KG1 (cell line): Measurements from ENCODE around the gene TMSB4X.
"Not testable (repeated sequence)": the region's sequence is repeated elsewhere in the genome, so short reads cannot be mapped to it uniquely, and the experiment has no call there.

Source experiments
- DNase-seq: peaks from one replicate; lab custom pipeline; 2025; lab: John Stamatoyannopoulos, UW

TMSB4X gene

DNA sequence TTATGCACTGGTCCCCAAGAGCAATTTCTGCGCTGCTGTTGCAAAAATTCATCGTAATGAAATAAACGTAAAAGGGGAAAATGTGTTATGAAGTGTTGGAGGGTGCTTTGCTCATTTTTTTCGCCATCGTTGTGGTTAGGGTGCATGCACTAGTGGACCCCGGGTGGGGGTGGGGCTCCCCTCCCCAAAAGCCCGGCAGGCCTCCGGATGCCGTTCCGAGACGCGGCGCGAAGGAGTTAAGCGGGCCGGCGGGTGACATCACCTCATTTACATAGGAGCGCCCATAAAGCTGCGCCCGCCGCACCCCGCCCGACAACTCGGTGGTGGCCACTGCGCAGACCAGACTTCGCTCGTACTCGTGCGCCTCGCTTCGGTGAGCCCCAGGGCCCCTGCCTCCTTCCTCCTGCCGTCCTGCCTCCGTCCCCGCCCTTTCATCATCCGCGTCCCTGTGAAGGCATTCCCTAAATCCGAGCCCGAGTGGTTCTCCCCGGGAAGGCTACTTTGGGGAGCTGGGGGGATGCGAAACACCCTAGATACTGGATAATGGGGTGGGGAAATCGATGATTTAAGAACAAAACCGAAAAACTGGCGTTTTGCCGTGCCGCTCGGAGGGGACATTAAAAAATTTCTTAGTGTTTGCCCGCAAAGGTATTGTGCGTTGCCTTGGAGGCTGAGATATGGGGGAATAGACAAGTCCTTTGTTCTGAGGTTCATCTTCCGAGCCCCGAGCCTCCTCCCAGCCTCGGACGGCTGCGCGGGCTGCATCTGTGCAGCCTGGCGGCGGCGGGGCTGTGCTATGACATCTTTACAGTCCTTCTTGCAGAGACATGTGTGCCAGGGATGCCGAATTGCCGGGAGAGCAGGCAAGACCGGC lies at the start of gene TMSB4X:
TMSB4X (plus strand) TSS at position 315 of the 874 bp plus-strand sequence.
- DNase-seq, result peak; percentile 4

DNA sequence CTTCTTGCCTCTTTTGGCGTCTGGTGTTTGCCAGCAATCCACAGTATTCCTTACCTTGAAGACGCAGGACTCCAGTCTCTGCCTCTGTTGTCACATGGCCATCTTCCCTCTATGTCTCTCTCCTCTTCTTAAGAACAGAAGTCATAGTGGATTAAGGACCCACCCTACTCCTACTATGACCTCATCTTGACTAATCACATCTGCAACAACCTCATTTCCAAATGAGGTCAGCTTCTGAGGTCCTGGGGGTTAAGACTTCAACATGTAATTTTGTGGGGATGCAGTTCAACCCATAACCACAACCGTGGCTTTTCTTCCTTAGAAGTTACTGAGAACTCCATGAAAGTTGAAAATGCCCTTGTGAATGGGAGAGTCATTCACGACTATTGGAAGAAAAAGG lies 45.2 kb upstream of the TMSB4X start:
- no peak for DNase-seq

DNA sequence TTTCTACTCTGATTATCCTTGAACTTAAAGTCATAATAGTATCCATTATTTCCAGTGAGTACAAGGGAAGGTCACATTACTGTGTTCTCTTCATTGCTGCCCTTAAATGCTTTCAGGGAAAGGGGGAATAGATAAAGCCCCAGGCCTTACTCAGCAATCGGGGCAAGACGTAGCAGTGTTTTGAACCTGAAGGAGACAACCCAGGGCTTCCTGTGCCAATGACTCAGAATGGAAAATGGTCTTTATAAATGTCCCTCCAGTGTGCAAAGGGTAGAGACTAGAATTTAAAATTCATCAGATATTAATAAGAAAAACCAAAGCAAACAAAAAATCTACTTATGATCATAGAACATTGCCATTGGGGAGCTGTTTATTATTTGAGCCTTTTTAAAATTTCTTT lies 44.8 kb upstream of the TMSB4X start:
- no peak for DNase-seq

DNA sequence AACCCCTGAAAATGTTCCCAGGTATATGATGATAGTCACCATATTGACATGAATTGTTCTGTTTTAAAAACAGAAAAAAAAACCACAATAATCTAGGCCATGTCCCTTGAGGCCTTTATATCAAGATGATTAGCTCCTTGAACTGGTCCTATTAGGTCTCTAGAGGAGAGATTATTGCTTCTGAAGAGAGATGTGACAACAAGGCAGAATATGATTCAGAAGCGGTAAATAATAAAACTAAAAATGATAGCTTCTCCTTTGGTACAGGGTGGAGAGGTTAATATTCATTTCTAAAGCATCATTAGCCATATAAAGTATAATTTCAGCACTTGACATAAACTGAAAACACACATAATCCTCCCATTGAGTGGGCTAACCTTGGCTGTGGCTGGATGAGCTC lies 42.7 kb upstream of the TMSB4X start:
- DNase-seq, result no peak

DNA sequence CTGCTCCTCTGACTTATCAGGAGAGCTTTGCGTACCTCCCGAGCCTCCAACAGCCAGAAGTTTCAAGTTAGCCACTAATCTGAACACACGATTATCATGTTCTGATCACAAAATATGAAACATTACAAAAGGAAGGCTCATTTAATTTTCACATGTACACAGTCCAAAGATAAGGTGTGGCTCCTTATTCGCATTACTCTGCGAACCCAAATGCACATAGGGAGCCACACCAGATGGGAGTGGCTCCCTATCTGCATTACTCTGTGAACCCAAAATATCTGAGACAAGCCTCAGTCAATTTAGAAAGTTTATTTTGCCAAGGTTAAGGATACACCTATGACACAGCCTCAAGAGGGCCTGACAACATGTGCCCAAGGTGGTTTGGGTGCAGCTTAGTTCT lies 40.1 kb upstream of the TMSB4X start:
- no peak for DNase-seq

DNA sequence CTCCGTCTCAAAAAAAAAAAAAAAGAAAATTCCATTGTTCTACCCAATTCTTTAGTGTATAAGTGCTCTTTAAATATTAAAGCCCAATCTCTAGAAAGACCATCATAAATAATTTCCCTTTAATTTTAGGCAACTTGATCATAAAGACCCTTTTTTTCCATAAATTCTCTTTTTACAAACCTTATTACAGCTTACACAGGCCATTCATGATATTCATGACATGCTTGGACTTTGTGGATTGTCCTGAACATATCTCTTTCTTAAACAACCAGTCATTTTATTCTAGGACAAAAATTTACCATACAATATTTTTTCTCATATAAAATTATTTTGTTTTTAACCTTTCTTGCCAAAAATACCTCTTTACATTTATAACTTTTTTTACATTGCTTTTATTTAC lies 38.0 kb upstream of the TMSB4X start:
- no peak for DNase-seq

DNA sequence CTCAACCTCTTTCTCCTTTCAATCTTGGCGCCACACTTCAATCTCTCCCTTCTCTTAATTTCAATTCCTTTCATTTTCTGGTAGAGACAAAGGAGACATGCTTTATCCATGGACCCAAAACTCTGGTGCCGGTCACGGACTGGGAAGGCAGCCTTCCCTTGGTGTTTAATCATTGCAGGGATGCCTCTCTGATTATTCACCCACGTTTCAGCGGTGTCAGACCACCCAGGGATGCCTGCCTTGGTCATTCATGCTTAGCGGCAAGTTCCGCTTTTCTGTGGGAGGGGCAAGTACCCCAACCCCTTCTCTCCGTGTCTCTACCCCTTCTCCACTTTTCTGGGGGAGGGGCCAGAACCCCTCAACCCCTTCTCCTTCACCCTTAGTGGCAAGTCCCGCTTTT lies 34.4 kb upstream of the TMSB4X start:
- not testable (repeated sequence) for DNase-seq

DNA sequence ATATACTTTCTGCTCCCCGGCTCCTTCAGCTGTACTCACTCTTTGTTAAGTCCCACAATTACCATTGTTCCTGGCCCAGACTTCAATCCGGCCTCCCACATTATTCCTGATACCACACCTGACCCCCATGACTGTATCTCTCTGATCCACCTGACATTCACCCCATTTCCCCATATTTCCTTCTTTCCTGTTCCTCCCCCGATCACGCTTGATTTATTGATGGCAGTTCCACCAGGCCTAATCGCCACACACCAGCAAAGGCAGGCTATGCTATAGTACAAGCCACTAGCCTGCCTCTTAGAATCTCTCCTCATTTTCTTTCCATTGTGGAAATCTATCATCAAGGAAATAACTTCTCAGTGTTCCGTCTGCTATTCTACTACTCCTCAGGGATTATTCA lies 31.3 kb upstream of the TMSB4X start:
- DNase-seq, result not testable (repeated sequence)

DNA sequence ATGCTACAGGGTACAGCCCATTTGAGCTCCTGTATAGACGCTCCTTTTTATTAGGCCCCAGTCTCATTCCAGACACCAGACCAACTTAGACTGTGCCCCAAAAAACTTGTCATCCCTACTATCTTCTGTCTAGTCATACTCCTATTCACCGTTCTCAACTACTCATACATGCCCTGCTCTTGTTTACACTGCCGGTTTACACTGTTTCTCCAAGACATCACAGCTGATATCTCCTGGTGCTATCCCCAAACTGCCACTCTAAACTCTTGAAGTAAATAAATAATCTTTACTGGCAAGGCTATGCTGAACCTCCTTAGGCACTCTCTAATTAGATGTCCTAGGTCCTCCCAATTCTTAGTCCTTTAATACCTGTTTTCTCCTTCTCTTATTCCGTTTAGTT lies 30.5 kb upstream of the TMSB4X start:
- DNase-seq, result not testable (repeated sequence)

DNA sequence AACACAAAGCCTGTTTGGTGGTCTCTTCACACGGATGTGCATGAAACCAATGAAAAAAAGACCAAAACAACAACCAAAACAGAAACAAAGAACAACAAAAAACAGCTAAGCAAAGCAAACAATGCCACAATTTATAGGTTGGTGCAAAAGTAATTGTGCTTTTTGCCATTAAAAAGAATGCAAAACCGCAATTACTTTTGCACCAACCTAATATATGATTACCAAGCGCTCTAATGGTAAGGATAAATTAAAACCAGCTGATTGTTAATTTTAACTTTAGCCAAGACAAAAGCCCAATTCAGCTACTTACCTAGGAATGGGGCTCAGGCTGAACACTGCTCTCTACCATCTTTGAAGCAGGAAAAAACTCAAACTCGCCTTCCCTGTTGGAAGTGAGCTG lies 29.4 kb upstream of the TMSB4X start:
- DNase-seq, result no peak

DNA sequence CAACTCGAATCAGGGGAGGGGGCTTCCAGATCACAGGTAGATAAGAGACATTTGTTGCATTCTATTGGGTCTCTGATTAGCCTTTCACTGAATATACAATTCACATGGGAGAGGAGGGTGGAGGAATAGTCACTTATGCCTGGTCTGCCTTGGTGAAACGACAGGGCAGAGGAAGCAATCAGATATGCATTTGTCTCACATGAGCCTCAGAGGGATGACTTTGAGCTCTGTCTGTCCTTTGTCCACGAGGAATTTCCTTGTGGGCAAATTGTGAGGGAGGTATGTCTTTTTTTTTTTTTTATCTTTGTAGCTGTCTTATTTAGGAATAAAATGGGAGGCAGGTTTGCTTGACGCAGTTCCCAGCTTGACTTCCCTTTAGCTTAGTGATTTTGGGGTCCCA lies 28.5 kb upstream of the TMSB4X start:
- no peak for DNase-seq

DNA sequence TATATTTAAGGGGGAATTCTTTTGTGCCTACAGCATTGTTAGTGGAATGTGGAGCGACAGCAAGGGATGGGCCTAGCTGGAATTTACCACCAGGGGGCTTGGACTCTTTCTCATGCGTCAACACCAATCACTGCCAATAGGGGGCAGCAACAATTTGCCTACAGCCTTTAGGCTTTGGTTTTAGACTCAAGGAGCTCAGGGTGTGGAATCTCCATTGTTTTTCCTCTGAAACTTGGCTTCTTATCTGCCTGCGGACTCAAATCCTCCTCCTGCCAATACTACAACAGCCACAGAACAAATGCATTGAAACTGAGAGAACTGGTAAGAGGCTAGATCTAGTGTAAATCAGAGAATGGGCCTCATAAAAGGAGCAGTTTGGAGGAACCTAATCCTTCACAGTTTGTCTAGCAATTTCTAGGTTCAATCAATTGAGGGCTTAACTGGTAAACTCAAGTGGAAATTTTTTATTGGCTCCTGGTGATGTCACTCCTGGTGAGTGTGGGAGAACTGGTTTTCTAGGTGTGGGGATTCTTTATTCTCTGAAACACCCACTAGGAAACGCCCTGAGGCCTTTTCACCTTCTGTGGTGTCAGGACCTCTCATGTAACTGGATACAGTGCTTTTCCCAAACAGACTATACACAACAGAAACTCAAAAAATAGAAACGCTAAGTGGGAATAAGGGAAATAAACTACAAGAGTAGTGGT lies 27.9 kb upstream of the TMSB4X start:
- peak; percentile 26 for DNase-seq

DNA sequence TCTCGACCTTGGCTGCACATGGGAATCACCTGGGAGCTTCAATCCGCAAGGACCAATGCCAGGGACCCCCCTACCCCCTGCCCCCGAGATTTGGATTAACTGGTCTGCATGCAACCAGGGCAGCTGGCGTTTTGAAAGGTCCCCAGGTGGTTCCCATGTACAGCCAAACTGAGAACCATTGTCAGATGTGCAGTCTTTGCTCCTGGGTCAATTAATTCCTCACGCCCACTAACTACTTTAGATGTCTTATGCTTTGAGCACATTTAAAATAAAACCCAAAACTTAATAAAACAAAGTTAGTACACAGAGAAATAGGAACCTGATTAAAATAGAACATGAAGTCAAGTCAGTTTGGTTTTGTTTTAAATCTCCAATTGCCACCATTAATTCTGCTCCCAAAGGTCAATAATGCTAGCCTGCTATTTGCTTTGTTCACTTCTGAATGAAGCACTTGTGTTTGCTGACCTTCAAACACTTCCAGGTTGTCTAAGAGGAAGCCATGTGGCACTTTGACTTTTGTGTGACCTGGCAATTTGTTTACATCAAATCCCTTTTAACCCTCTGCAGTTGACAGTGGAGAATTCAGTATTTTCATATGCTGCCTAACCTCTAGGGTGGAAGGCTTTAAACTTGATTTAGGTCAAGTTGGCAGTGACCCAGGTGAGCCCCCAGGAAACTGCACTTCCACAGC lies 27.2 kb upstream of the TMSB4X start:
- DNase-seq, result no peak

DNA sequence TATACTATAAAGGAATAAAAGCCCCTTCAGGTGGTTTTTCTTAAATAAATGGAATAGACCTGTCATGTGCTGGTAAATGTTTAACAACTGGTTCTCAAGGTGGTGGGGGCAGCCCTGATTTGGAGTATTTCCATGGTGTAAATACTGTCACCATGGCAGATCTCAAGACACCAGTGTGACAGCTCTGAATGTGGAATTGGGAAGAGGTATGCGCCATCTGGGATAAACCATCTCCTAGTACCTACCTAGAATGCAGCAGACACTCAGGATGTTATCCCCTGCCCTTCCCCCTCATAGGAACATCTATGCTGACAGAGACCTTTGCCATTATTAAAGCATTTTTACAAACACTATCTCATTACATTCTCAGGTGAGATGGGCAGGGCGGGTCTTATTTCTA lies 26.4 kb upstream of the TMSB4X start:
- DNase-seq, result no peak

DNA sequence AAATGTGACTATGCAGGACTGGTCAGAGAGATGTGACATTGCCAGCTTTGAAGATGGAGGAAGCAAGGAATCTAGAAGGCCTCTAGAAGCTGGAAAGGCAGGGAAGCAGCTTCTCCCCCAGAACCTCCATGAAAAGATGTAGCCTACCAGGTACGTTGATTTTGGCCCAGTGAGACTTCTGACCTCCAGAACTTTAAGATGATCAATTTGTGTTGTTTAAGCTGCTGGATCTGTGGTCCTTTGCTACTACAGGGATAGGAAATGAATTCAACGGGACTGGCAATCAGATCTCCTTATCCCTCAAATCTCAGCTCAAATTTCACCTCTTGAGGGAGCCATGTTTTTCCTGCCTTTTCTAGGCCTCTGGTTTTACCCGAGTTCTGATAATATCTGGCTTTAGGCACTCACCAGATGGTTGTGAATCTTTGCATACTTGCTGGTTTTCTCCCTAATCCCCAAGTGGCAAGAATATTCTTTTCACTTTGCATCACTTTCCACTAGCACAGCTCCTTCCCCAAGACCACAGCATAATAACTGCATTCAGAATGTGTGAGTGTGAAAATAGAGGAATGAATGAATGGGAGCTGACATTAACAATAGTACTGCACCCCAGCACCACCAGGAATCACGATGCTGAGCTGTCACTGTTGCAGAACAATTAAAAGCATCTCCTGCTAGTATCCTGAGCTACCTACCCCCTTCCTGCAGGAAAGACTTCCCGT lies 25.5 kb upstream of the TMSB4X start:
- no peak for DNase-seq

DNA sequence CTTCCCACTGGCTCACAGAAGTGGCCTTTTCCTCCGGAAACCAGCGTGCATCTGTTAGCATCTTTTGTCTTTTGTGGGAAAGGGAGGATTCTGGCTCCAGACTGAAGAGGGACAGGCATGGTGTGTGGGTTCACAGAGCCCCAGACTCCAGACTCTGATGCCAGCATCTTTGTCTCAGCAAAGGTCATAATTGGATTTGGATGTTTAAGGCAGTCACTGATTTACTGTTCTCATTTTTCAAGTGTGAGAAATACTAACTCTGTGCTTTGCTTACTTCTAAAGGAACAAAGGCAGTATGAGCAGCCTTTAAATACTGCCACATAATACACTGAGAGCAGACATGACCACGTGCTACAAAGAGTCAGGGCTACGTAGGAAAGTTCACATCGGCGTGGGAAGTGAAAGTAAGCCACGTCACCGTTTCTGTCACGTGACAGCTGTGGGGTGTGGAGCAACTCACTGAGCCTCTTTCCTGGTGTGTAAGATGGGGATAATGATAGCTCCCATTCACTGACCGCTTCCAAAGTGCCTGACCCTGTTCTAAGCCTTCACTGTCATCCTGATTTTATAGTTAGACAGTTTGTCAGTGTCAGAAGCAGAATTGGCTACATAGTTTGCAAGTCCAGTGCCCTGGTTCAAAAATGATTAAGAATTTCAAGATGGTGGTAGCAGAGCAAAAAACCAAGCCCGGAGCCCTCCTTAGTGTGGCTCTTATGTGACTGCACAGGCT lies 24.8 kb upstream of the TMSB4X start:
- peak; percentile 13 for DNase-seq

DNA sequence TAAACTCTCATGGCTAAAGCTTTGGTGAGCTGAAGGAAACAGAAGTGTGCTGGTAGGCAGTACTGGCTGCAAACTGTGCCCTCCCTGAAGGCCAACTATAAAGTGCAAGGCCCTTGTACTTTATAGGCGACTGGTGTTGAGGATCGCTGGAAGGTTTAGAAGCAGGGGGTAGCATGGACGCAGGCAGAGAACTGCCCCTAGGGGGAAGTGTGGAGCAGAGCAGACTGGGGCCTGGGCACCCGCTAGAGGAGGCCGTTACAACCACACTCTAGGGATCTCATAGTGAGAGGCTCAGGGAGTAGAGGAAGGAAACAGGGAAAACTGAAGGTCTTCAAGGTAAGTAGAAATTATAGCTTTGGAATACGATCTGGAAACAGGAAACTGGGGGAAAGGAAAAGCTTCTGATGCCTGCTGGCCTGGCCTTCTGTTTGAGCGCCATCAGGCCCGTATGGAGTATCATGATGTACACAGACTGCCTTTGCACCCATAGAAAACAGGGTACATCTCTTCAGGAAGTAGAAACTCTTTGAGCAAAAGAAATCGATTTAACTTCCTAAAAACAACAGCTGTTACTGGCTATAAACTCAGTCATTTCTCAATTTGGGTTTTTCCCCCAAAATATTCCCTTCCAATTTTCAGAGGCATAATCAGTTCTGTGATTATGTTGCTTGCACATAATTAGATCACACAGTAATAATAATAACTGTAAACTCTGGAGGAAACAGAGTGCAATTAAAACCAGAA lies 23.9 kb upstream of the TMSB4X start:
- DNase-seq, result peak; percentile 59

DNA sequence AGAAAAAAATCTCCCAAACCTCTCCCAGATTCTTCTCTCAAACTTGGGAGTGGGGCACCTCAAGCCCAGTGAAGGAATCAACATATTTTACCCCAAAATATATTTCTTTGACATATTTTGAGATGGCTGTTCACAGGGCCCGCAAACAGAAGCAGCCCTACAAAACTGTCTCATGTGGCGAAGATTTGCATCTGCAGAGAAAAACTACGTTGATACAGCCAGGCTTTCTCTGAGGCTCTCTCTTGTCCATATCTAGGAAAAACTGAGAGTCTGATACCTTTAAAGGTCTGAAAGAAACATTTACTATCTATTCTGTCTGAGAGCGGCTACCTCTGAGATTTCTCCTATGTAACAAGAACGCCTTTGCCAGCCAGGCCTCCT lies 23.3 kb upstream of the TMSB4X start:
- DNase-seq, result no peak

DNA sequence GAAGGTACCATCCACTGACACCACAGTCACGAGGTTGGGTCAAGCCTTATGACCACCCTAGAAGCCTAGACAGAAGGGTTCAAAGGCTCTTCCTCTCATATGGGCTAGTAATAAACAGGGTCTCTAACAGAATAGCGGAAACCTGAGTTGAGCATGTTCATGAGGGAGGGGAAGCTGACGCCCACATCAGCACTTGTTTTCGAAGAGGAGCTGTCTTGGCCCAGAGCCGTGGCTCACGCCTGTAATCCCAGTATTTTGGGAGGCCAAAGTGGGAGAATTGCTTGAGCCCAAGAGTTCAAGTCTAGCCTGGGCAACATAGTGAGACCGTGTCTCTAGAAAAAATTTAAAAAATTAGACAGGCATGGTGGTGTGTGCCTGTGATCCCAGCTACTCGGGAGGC lies 21.5 kb upstream of the TMSB4X start:
- DNase-seq, result no peak

DNA sequence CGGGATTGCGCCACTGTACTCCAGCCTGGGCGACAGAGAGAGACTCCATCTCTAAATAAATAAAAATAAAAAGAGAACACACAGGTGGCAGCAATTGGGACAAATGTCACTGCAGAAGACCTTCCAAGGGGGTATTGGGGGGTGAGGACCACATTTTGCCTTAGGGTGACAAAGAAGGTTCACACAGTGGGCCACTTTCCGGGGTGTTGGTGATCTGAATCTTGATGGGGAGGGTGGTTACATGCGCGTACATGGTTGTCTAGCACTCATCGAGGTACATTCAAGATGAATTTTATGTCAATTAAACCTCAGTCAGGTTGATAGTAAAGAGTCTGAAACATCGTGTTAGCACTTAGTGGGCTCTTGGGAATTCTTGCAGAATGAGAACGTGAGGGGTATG lies 20.5 kb upstream of the TMSB4X start:
- no peak for DNase-seq

DNA sequence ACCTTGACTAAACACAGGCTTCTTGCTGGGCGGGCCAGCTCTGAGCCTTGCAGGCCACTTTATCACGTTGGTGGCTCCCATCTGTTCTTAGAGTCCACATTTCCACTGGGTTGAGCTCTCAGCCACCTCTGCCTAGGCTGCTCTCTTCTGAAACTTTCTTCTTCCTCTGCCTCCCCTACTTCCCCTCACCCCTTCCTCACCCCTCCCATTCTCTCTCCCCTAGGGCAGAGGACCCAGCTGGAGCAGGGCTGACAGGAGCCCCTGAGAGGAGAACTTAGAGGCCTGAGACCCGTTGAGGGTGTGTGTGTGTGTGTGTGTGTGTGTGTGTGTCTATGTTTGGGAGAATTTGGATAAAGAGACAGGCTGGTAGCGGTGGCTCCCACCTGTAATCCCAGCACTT lies 19.9 kb upstream of the TMSB4X start:
- peak; percentile 17 for DNase-seq
